ENCODE results near the gene KDELR3. TPM values are rescaled to one million over a fixed set of nuclear protein-coding genes. Genes with fewer than 3 reads are reported as not detected.

KDELR3 gene
- total RNA-seq, 1 experiment from 2014 or later: 6.4 TPM

DNA sequence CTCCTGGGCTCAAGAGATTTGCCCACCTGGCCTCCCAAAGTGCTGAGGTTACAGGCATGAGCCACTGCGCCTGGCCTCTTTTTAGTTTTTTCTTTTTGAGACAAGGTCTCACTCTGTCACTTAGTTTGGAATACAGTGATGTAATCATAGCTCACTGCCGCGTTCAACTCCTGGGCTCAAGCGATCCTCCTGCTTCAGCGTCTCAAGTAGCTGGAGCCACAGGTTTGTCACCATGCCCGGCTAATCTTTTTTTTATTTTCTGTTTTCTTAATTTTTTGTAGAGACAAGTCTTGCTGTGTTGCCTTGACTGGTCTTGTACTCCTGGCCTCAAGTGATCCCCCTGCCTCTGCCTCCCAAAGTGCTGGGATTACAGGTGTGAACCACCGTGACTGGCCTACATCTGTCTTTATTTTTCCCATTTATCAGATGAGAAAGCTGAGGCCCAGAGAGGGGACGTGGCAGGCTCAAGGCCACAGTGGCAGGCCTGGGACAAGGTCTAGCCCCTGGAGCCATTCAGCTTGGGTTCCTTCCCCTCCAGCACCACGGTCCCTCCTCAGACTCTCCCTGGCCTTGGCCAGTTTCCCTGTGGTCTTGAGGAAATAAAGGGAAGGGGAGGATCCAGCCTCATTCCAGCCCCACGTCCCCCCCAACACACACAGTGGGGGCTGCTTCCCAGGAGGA, 2.8 kb upstream of the KDELR3 start:
- POLR2A ChIA-PET: interaction anchor here (0.7 kb wide), 1 partner anchor 240 kb away, joined by 3 read pairs; no protein-coding TSS in a partner anchor
- no TSS peak for BruUV-seq (replicated peaks)
- intact Hi-C loops (cut with micrococcal nuclease): no loop called here
- Mint-ChIP-seq H3K4me3 (ENCODE audit: unreplicated experiment) (no peak overlapping the region), H3K4me1 (ENCODE audit: insufficient read depth, unreplicated experiment) (no peaks in the 10 kb centered on the region), H3K9me3 (ENCODE audit: unreplicated experiment) (no peaks in the 10 kb centered on the region), H3K36me3 (ENCODE audit: insufficient read depth, unreplicated experiment) (no peaks in the 10 kb centered on the region), H3K27ac (ENCODE audit: low read depth, unreplicated experiment) (no peak overlapping the region), H3K27me3 (ENCODE audit: insufficient read depth, unreplicated experiment) (peaks cover 12% of the 10 kb centered on the region)
- CTCF ChIA-PET: interaction anchor here (0.7 kb wide), 1 partner anchor 305 kb away, joined by 3 read pairs; no protein-coding TSS in a partner anchor
- TF ChIP-seq, protein P1, sequence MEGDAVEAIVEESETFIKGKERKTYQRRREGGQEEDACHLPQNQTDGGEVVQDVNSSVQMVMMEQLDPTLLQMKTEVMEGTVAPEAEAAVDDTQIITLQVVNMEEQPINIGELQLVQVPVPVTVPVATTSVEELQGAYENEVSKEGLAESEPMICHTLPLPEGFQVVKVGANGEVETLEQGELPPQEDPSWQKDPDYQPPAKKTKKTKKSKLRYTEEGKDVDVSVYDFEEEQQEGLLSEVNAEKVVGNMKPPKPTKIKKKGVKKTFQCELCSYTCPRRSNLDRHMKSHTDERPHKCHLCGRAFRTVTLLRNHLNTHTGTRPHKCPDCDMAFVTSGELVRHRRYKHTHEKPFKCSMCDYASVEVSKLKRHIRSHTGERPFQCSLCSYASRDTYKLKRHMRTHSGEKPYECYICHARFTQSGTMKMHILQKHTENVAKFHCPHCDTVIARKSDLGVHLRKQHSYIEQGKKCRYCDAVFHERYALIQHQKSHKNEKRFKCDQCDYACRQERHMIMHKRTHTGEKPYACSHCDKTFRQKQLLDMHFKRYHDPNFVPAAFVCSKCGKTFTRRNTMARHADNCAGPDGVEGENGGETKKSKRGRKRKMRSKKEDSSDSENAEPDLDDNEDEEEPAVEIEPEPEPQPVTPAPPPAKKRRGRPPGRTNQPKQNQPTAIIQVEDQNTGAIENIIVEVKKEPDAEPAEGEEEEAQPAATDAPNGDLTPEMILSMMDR (IDR thresholded peaks at IDR 0.05; ENCODE audit: unreplicated experiment): no peak
- DNase-seq (ENCODE audit: unreplicated experiment): no peak

GRCh38 chr22:38465673-38466490, 2.0 kb upstream of the KDELR3 start:
- Mint-ChIP-seq H3K9me3 (ENCODE audit: unreplicated experiment) (no peaks in the 10 kb centered on the region), H3K4me3 (ENCODE audit: unreplicated experiment) (no peak overlapping the region), H3K4me1 (ENCODE audit: insufficient read depth, unreplicated experiment) (no peaks in the 10 kb centered on the region), H3K27ac (ENCODE audit: low read depth, unreplicated experiment) (no peak overlapping the region), H3K36me3 (ENCODE audit: insufficient read depth, unreplicated experiment) (no peaks in the 10 kb centered on the region), H3K27me3 (ENCODE audit: insufficient read depth, unreplicated experiment) (peaks cover 4% of the 10 kb centered on the region)
- TF ChIP-seq, protein P1 (IDR thresholded peaks at IDR 0.05; ENCODE audit: unreplicated experiment): no peak
- ChIA-PET POLR2A (interaction anchor here (0.7 kb wide), 1 partner anchor 240 kb away, joined by 3 read pairs; no protein-coding TSS in a partner anchor), CTCF (interaction anchor here (0.7 kb wide), 1 partner anchor 304 kb away, joined by 3 read pairs; no protein-coding TSS in a partner anchor)
- DNase-seq (ENCODE audit: unreplicated experiment): no peak
- intact Hi-C loops (cut with micrococcal nuclease): no loop called here
- BruUV-seq (replicated peaks): no TSS peak

DNA sequence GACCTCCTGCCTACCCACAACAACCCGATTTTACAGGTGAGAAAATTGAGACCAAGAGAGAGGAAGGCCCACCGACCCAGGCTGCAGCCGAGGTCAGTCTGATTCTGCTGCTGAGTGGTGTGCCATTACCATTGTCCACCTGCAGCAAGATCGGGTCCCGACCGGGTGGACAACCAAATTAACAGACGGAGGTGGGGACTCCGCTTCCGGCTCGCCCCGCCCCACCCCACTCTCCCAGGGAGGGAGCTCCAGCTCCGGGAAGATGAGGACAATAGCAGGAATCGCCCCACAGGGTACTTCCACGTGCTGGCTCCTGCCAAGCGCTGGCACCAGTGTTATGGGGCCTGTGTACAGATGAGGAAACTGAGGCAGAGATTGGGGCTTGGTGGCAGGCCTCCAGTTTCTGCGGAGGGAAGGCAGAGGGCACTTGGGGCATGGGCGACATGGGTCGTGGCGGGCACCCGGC, 425 bp upstream of the KDELR3 start:
- TF ChIP-seq, protein P1 (IDR thresholded peaks at IDR 0.05; ENCODE audit: unreplicated experiment): no peak
- CTCF ChIA-PET: interaction anchor here (0.6 kb wide), 2 partner anchors 214 to 1346 kb away, joined by 3 to 5 read pairs; partner anchors contain the start of gene TOMM22
- no peaks in the 10 kb centered on the region for H3K9me3 Mint-ChIP-seq (ENCODE audit: unreplicated experiment)

More for the DNA sequence above, 425 bp upstream of the KDELR3 start:
- POLR2A ChIA-PET: interaction anchor here (1.2 to 3.0 kb wide), 3 partner anchors 11 to 154 kb away, joined by 3 to 10 read pairs (median 10); no protein-coding TSS in a partner anchor
- Mint-ChIP-seq H3K27ac (ENCODE audit: low read depth, unreplicated experiment) (peak overlapping the region; percentile 31), H3K4me3 (ENCODE audit: unreplicated experiment) (peak overlapping the region; percentile 70), H3K4me1 (ENCODE audit: insufficient read depth, unreplicated experiment) (no peaks in the 10 kb centered on the region), H3K27me3 (ENCODE audit: insufficient read depth, unreplicated experiment) (no peaks in the 10 kb centered on the region), H3K36me3 (ENCODE audit: insufficient read depth, unreplicated experiment) (no peaks in the 10 kb centered on the region)
- no peak for DNase-seq (ENCODE audit: unreplicated experiment)
- intact Hi-C loops (cut with micrococcal nuclease): no loop called here
- no TSS peak for BruUV-seq (replicated peaks)
